Heart left ventricle (tissue), 16 donors: ENCODE results near the gene NDST3. TPM values are rescaled to one million over a fixed set of nuclear protein-coding genes. Genes with fewer than 3 reads are reported as not detected.

Experiments
- ATAC-seq, 4 donors: fragments of 200-7000 bp; cut with Tn5 transposase; one replicate each; pipeline ENCODE4 v1.9.1; 2020 to 2022; ENCODE audit warnings: moderate library complexity in 4 of 4, mild to moderate bottlenecking in 3 of 4, moderate number of reproducible peaks in 1 of 4
- DNase-seq, 5 donors: peaks; one replicate each; pipeline ENCODE4 v3.0.0-alpha.2; 2020
- H3K27ac ChIP-seq, 12 donors: fragments of 200-600 bp; sonication (generic) in 4 of 12; one replicate each; pipeline versions ENCODE4 v1.5.0 to v1.8.0; 2016 to 2022; ENCODE audit warnings: mild to moderate bottlenecking in 2 of 12
- H3K27me3 ChIP-seq, 9 donors: fragments of 200-600 bp; sonication (generic) in 2 of 9; one replicate each; pipeline versions ENCODE4 v1.5.1 to v1.8.0; 2016 to 2022; ENCODE audit warnings: mild to moderate bottlenecking in 3 of 9
- H3K36me3 ChIP-seq, 9 donors: fragments of 200-600 bp; sonication (generic) in 2 of 9; one replicate each; pipeline versions ENCODE4 v1.5.0 to v1.8.0; 2018 to 2022; ENCODE audit warnings: mild to moderate bottlenecking in 2 of 9
- H3K4me1 ChIP-seq, 12 donors: fragments of 200-600 bp; sonication (generic) in 4 of 12; one replicate each; pipeline versions ENCODE4 v1.5.0 to v1.8.0; 2016 to 2022; ENCODE audit warnings: mild to moderate bottlenecking in 3 of 12
- H3K4me3 ChIP-seq, 12 donors: fragments of 200-600 bp; sonication (generic) in 4 of 12; one replicate each; pipeline versions ENCODE4 v1.5.0 to v1.8.0; 2017 to 2022; ENCODE audit warnings: mild to moderate bottlenecking in 9 of 12, moderate library complexity in 4 of 12
- H3K9me3 ChIP-seq, 12 donors: fragments of 200-600 bp; sonication (generic) in 4 of 12; one replicate each; pipeline versions ENCODE4 v1.5.0 to v1.8.0; 2016 to 2022; ENCODE audit warnings: mild to moderate bottlenecking in 1 of 12
- POLR2A ChIP-seq, 2 donors: fragments of 450-650 bp; IDR thresholded peaks; one replicate each; pipeline ENCODE4 v1.6.1; 2017; ENCODE audit warnings: antibody characterized with exemption in 2 of 2, mild to moderate bottlenecking in 2 of 2, moderate library complexity in 2 of 2
- WGBS, 4 donors: extraction: QIAGEN DNeasy Blood & Tissue Kit in 2 of 4; methylation state at CpG; one replicate each; pipeline versions ENCODE4 v1.1.5 to v1.1.7; 2013 to 2018; 5-methylcytosine and 5-hydroxymethylcytosine counted together
- intact Hi-C, 10 donors: fragments of 100-400 bp; cut with DNase I; formaldehyde crosslinking; loops; one replicate each; pipeline versions ENCODE4 v1.11.1 to v1.14.2; 2022
- polyA plus RNA-seq, 2 donors: library from polyadenylated mRNA; stranded (reverse); fragments of 200-250 nt; gene quantifications; one replicate each; pipeline ENCODE4 v1.2.3, GENCODE V29; 2013
- total RNA-seq, 9 donors: library from RNA; depleted of rRNA in 2 of 9; stranded (reverse); fragments of >200 nt in 2 of 9; fragmentation: NEBNext Ultra II Directional in 3 of 9; extraction: Animal tissue kit (Norgen Biotek cat#: 25700) in 3 of 9; gene quantifications; one replicate each; pipeline versions ENCODE4 v1.1.0 to v1.2.4, GENCODE V29; 2016 to 2023
- TF ChIP-seq, protein P1 (sequence below), 12 donors: fragments of 200-600 bp; sonication (generic) in 4 of 12; IDR thresholded peaks; one replicate each; pipeline versions ENCODE4 v1.5.0 to v1.8.0; 2018 to 2022; ENCODE audit warnings: antibody characterized with exemption in 12 of 12, mild to moderate bottlenecking in 5 of 12
- donor health status: ischemic (EF 13 %, LVEDD 7.1; RV severe dilation, severe dysfunction).
- donor health status: healthy with polysubstance abuse.
- donor health status: DM: no; HTN: yes; CAD: no.
- donor health status: DM: no; HTN: no; CAD: no.
- donor health status: ischemic (EF 25% LVEDD 6.9; RV normal size, moderate dysfunction).
- donor health status: ischemic (EF 25% LVEDD 5.7; RV mildly dilated, moderate dysfunction).
- donor health status: healthy.
- donor health status: DM: yes; HTN: yes; CAD: no.
- donor health status: ischemic (EF 35%, LVEDD 5.7; RV mildly dilated, moderate dysfunction).
- donor health status: nonischemic (EF 11% LVEDD 7.7; RV severe dilation, severe dysfunction).
- donor health status: DM: yes; HTN: yes; CAD: no.
- donor health status: PGD.
- donor health status: ischemic (EF 29% LVEDD 5.4; RV normal size, mild dysfunction).
- donor health status: nonischemic (EF 23%, LVEDD 6.1; RV moderate dilation, normal function).

The NDST3 gene
- total and polyA plus RNA-seq, 11 donors, result 0.29 TPM; not detected in 10

GRCh38 chr4:118120120-118120760 is 86.0 kb downstream of the NDST3 start:
- no peak for TF ChIP-seq POLR2A (IDR thresholded peaks at IDR 0.05)
- TF ChIP-seq, protein P1, sequence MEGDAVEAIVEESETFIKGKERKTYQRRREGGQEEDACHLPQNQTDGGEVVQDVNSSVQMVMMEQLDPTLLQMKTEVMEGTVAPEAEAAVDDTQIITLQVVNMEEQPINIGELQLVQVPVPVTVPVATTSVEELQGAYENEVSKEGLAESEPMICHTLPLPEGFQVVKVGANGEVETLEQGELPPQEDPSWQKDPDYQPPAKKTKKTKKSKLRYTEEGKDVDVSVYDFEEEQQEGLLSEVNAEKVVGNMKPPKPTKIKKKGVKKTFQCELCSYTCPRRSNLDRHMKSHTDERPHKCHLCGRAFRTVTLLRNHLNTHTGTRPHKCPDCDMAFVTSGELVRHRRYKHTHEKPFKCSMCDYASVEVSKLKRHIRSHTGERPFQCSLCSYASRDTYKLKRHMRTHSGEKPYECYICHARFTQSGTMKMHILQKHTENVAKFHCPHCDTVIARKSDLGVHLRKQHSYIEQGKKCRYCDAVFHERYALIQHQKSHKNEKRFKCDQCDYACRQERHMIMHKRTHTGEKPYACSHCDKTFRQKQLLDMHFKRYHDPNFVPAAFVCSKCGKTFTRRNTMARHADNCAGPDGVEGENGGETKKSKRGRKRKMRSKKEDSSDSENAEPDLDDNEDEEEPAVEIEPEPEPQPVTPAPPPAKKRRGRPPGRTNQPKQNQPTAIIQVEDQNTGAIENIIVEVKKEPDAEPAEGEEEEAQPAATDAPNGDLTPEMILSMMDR (IDR thresholded peaks at IDR 0.05), result no peak
- no peaks in the 10 kb centered on the region for H3K4me1 ChIP-seq
- WGBS, 4 donors, result 42 to 50% (median 45%) methylated on average over 5 of the region's 5 CpGs
- H3K9me3 ChIP-seq, result no peaks in the 10 kb centered on the region
- H3K36me3 ChIP-seq, result no peaks in the 10 kb centered on the region
- no peak overlapping the region for H3K4me3 ChIP-seq
- no peak for ATAC-seq
- H3K27ac ChIP-seq, result no peak overlapping the region
- no peak for DNase-seq
- H3K27me3 ChIP-seq, result no peaks in the 10 kb centered on the region
- intact Hi-C loops, result no loop called here

DNA sequence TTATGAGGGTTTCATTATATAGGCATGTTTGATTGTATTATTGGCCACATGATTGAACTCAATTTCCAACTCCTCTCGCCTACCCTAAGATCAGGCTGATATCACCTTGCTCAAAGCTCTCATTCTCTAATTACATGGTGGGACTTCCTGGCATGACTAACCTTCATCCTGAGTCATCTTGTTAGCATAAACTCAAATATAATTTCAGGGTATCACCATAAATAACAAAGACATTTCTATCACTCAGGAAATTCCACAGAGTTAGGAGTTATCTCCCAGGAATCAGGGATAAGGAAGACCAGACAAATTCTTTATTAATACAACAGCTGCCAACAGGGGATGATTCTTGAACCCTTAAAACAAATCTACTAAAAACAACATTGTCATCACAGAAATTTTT is 90.7 kb downstream of the NDST3 start:
- intact Hi-C loops, result no loop called here
- WGBS, 4 donors, result 58 to 77% (median 63%) methylated on average over 1 of the region's 1 CpG
- no peak for ATAC-seq
- Histone ChIP-seq H3K27ac (no peak overlapping the region), H3K27me3 (no peaks in the 10 kb centered on the region), H3K36me3 (no peaks in the 10 kb centered on the region), H3K4me1 (no peaks in the 10 kb centered on the region), H3K4me3 (no peak overlapping the region), H3K9me3 (peaks cover 0 to 4% (median 0%) of the 10 kb centered on the region in 12 donors)
- no peak for TF ChIP-seq POLR2A (IDR thresholded peaks at IDR 0.05)
- TF ChIP-seq, protein P1 (IDR thresholded peaks at IDR 0.05), result no peak
- no peak for DNase-seq

- no peaks in the 10 kb centered on the region for H3K27me3 ChIP-seq
- no peak overlapping the region for H3K27ac ChIP-seq
- H3K36me3 ChIP-seq, result no peaks in the 10 kb centered on the region
- no peaks in the 10 kb centered on the region for H3K4me1 ChIP-seq
- H3K9me3 ChIP-seq, result no peaks in the 10 kb centered on the region
- TF ChIP-seq, protein P1 (IDR thresholded peaks at IDR 0.05), result no peak
- no peak for TF ChIP-seq POLR2A (IDR thresholded peaks at IDR 0.05)
- intact Hi-C loops, result no loop called here
- 75 to 80% (median 76%) methylated on average over 1 of the region's 1 CpG for WGBS, 4 donors
- DNase-seq, result no peak
- no peak overlapping the region for H3K4me3 ChIP-seq
- no peak for ATAC-seq
These were observed 105.0 kb downstream of the NDST3 start for GRCh38 chr4:118139241-118139640.

DNA sequence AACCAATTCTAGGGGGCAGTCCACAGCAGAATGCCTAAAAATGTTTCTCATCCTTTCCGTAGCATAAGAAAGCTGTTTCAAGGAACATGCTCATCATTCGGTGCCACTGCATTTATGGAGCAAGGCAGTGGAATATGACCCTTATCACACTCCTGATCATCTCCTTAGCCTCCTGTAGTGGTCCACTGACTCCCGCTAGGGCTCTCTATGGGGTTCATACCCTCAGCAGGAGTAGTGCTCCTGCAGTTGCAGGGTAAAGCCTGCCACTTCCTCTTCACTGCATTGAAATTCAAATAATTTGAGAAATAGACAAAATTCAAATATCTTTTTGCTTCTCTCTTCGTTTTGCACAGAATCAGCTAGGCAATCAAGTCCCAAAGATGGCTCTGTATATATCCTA is 107.0 kb downstream of the NDST3 start:
- Histone ChIP-seq H3K36me3 (no peaks in the 10 kb centered on the region), H3K27ac (no peak overlapping the region), H3K9me3 (no peaks in the 10 kb centered on the region), H3K4me1 (no peaks in the 10 kb centered on the region), H3K27me3 (no peaks in the 10 kb centered on the region), H3K4me3 (no peak overlapping the region)
- no peak for DNase-seq
- no peak for TF ChIP-seq POLR2A (IDR thresholded peaks at IDR 0.05)
- TF ChIP-seq, protein P1 (IDR thresholded peaks at IDR 0.05), result no peak
- intact Hi-C loops, result no loop called here
- ATAC-seq, result no peak
- 64 to 85% (median 69%) methylated on average over 2 to 4 of the region's 4 CpGs for WGBS, 4 donors
